Measurements from ENCODE around the gene ODAD3.

- no peak for TF ChIP-seq CTCF (IDR thresholded peaks at IDR 0.05)
- no peak for TF ChIP-seq POLR2AphosphoS5 (IDR thresholded peaks at IDR 0.05)
Observed at GRCh38 chr19:11457831-11458230, 22.9 kb upstream of the ODAD3 start.

Data from esophagus muscularis mucosa (tissue), 3 donors.